HG03175 (cell line): ENCODE data around the gene SLC28A1.
"Not testable (repeated sequence)": the region's sequence is repeated elsewhere in the genome, so short reads cannot be mapped to it uniquely, and the experiment has no call there.

Source experiments
- ATAC-seq: cut with Tn5 transposase; IDR thresholded peaks from one replicate; pipeline ENCODE4 v1.9.1; 2021; ENCODE audit warnings: mild to moderate bottlenecking, moderate library complexity; ENCODE audit not compliant: unreplicated experiment

SLC28A1 gene

GRCh38 chr15:84883916-84884781 is at the start of gene SLC28A1:
Gene SLC28A1, plus strand, starts transcription at chr15:84884662. Its CDS starts 3,099 bp downstream, at chr15:84887761.
- ATAC-seq, result no peak

GRCh38 chr15:84834969-84835368 is 49.5 kb upstream of the SLC28A1 start:
- ATAC-seq, result no peak

GRCh38 chr15:84835661-84836337 is 48.7 kb upstream of the SLC28A1 start:
- ATAC-seq, result no peak

GRCh38 chr15:84836844-84837243 is 47.6 kb upstream of the SLC28A1 start:
- no peak for ATAC-seq

- ATAC-seq, result no peak
Measured at GRCh38 chr15:84839714-84840113, 44.7 kb upstream of the SLC28A1 start.

- no peak for ATAC-seq
Measured at GRCh38 chr15:84840255-84840654, 44.2 kb upstream of the SLC28A1 start.

- no peak for ATAC-seq
Measured at GRCh38 chr15:84840741-84841429, 43.6 kb upstream of the SLC28A1 start.

GRCh38 chr15:84842781-84843180 is 41.7 kb upstream of the SLC28A1 start:
- ATAC-seq, result no peak

- no peak for ATAC-seq
Measured at GRCh38 chr15:84844964-84845363, 39.5 kb upstream of the SLC28A1 start.

- not testable (repeated sequence) for ATAC-seq
Measured at GRCh38 chr15:84845631-84846030, 38.8 kb upstream of the SLC28A1 start.

- no peak for ATAC-seq
Measured at GRCh38 chr15:84846269-84846668, 38.2 kb upstream of the SLC28A1 start.

GRCh38 chr15:84847382-84847781 is 37.1 kb upstream of the SLC28A1 start:
- no peak for ATAC-seq

- ATAC-seq, result no peak
Measured at GRCh38 chr15:84852212-84852611, 32.2 kb upstream of the SLC28A1 start.

GRCh38 chr15:84855136-84855535 is 29.3 kb upstream of the SLC28A1 start:
- no peak for ATAC-seq

GRCh38 chr15:84855765-84856164 is 28.7 kb upstream of the SLC28A1 start:
- ATAC-seq, result no peak

- no peak for ATAC-seq
Measured at GRCh38 chr15:84856731-84857417, 27.6 kb upstream of the SLC28A1 start.

GRCh38 chr15:84857418-84858004 is 27.0 kb upstream of the SLC28A1 start:
- ATAC-seq, result no peak

- no peak for ATAC-seq
Measured at GRCh38 chr15:84858231-84858630, 26.2 kb upstream of the SLC28A1 start.

GRCh38 chr15:84859144-84859543 is 25.3 kb upstream of the SLC28A1 start:
- ATAC-seq, result no peak

- no peak for ATAC-seq
Measured at GRCh38 chr15:84859651-84860050, 24.8 kb upstream of the SLC28A1 start.

GRCh38 chr15:84861781-84862180 is 22.7 kb upstream of the SLC28A1 start:
- ATAC-seq, result no peak
